Lower leg skin (tissue), 3 donors: ENCODE results near the gene RASA3.

Experiments used
- CTCF ChIP-seq, 3 donors: fragments of 450-650 bp; IDR thresholded peaks; one replicate each; pipeline ENCODE4 v1.5.1; 2016; ENCODE audit warnings: antibody characterized with exemption in 3 of 3, mild to moderate bottlenecking in 3 of 3, moderate library complexity in 2 of 3
- POLR2A ChIP-seq, 2 donors: fragments of 450-650 bp; IDR thresholded peaks; one replicate each; pipeline ENCODE4 v1.6.1; 2016 to 2017; ENCODE audit warnings: antibody characterized with exemption in 2 of 2, mild to moderate bottlenecking in 1 of 2, moderate library complexity in 1 of 2

GRCh38 chr13:114019367-114019766 is 113.1 kb downstream of the RASA3 start:
- TF ChIP-seq CTCF (IDR thresholded peaks at IDR 0.05): no peak
- TF ChIP-seq POLR2A (IDR thresholded peaks at IDR 0.05): no peak
